Measurements from ENCODE around the gene DUXA.

DNA sequence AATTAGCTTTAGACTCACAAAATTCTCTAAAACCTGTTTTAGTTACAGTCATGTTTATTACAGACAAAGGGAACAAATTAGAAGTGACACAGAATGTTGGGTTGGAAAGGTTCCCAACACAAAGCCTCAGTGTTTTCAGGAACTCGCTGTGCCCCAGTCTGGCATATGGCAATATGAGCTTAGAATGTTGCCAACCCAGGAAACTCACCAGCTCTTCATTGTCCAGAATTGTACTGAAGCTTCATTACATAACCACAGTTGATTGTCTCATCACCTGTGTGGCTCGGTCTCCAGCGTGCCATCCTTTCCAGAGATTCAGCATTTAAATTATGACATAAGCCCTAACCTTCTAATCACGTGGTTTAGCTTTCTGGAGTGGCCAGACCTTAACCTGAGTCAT is 43.1 kb upstream of the DUXA start:
- TF ChIP-seq, protein P1, sequence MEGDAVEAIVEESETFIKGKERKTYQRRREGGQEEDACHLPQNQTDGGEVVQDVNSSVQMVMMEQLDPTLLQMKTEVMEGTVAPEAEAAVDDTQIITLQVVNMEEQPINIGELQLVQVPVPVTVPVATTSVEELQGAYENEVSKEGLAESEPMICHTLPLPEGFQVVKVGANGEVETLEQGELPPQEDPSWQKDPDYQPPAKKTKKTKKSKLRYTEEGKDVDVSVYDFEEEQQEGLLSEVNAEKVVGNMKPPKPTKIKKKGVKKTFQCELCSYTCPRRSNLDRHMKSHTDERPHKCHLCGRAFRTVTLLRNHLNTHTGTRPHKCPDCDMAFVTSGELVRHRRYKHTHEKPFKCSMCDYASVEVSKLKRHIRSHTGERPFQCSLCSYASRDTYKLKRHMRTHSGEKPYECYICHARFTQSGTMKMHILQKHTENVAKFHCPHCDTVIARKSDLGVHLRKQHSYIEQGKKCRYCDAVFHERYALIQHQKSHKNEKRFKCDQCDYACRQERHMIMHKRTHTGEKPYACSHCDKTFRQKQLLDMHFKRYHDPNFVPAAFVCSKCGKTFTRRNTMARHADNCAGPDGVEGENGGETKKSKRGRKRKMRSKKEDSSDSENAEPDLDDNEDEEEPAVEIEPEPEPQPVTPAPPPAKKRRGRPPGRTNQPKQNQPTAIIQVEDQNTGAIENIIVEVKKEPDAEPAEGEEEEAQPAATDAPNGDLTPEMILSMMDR (IDR thresholded peaks at IDR 0.05; ENCODE audit: insufficient read depth, low read length) = no peak
- TF ChIP-seq POLR2AphosphoS5 (IDR thresholded peaks at IDR 0.05; ENCODE audit: low read depth) (no peak), GABPA (IDR thresholded peaks at IDR 0.05; ENCODE audit: low read depth) (no peak)
- TF ChIP-seq, protein P2, sequence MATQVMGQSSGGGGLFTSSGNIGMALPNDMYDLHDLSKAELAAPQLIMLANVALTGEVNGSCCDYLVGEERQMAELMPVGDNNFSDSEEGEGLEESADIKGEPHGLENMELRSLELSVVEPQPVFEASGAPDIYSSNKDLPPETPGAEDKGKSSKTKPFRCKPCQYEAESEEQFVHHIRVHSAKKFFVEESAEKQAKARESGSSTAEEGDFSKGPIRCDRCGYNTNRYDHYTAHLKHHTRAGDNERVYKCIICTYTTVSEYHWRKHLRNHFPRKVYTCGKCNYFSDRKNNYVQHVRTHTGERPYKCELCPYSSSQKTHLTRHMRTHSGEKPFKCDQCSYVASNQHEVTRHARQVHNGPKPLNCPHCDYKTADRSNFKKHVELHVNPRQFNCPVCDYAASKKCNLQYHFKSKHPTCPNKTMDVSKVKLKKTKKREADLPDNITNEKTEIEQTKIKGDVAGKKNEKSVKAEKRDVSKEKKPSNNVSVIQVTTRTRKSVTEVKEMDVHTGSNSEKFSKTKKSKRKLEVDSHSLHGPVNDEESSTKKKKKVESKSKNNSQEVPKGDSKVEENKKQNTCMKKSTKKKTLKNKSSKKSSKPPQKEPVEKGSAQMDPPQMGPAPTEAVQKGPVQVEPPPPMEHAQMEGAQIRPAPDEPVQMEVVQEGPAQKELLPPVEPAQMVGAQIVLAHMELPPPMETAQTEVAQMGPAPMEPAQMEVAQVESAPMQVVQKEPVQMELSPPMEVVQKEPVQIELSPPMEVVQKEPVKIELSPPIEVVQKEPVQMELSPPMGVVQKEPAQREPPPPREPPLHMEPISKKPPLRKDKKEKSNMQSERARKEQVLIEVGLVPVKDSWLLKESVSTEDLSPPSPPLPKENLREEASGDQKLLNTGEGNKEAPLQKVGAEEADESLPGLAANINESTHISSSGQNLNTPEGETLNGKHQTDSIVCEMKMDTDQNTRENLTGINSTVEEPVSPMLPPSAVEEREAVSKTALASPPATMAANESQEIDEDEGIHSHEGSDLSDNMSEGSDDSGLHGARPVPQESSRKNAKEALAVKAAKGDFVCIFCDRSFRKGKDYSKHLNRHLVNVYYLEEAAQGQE (IDR thresholded peaks at IDR 0.05; ENCODE audit: insufficient replicate concordance, low read depth) = no peak
